ENCODE measurements around the gene RBM28.

The RBM28 gene

DNA sequence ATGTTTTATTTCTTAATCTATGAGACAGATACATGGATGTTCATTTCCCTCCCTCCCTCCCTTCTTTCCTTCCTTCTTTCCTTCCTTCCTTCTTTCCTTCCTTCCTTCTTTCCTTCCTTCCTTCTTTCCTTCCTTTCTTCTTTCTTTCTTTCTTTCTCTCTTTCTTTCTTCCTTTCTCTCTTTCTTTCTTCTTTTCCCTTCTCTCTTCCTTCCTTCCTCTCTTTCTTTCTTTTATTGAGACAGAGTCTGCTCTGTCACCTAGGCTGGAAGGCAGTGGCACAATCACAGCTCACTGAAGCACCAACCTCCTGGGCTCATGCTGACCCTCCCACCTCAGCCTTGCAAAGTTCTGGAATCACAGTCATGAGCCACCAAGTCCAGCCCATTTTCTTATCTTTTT lies 23.3 kb upstream of the RBM28 start:
- DNase-seq, result no peak

DNA sequence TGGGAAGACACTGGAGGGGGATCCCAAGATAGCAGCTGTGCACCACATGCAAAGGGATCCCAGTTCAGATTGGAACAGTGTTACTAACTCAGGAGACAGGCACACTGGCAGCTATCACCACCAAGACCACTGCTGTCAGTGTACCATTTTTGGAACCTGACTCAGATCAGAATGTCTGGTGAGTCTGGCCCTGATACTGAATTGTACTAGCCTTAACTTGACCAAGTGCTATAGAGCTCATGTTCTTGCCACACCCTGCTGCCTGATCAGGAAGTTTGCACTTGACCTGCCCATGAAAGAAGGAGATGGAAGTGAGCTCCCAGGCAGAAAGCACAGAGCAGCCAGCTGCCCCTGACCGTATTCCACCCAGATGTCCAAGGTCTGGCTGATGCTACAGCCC lies 22.6 kb upstream of the RBM28 start:
- no peak for DNase-seq

DNA sequence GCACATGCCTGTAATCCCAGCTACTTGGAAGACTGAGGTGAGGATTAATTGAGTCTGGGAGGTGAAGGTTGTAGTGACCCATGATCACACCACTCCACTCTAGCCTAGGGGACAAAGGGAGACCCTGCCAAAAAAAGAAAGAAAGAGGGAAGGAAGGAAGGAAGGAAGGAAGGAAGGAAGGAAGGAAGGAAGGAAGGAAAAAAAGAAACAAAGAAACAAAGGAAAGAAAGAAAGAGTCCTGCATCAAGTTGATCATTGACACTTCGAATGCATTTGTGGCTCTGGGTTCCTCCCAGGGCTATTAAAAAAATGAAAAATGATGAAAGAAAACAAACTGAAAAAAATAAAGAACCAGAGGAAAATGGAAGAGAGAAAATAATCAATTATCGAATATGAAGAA lies 21.7 kb upstream of the RBM28 start:
- DNase-seq, result no peak

DNA sequence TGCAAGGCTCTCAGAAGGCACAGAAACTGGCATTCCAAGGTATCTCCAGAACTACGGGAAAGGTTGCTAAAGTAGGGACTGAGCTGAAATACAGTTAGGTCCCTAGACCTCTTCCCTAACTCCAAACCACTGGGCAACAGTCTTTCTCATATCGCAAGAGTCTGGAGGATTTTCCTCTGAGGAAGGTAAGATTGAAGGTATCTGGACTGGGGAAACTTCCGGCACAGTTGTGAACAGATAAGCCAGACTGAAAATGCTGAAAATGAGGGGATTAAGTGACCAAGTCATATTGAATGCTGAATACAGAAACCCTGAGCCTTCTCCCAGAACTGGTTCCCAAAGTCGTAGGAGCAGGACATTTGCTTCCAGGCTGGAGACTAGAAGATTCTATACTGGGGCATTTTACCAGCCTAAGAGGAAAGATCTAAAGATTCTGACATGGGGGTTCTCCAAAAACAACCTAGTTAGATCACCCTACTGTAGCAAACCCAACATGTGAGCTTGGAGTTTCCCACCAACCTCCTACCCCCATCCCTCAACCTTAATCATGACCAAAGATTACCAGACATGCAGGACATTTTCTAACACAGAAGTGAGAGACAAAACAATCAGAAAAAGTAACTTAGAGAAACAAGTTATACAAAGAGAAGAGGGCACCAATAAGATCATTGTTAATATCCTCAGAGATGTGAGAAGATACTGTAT lies 20.6 kb upstream of the RBM28 start:
- DNase-seq, result no peak

DNA sequence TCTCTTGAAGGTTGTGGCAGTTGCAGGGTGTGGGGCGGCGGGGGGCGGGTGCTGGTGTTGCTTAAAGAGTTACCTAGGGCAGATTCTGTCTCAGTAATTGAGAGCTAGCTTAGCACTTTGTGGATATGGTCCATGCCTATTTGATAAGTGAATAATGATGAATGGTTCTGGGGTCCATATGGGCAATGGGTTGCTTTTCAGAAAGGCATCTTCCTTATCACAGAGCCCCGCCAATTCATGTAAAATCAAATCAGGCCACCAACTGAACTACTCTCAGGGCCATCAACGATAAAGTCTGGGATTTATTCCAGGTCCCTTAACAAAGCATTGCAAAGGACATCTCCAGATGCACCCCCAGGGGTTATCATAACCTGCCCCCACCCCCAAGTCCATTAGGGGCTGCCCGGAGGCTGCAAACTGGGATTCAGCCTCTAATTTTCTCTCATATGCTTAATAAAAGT lies 19.6 kb upstream of the RBM28 start:
- DNase-seq, result no peak

DNA sequence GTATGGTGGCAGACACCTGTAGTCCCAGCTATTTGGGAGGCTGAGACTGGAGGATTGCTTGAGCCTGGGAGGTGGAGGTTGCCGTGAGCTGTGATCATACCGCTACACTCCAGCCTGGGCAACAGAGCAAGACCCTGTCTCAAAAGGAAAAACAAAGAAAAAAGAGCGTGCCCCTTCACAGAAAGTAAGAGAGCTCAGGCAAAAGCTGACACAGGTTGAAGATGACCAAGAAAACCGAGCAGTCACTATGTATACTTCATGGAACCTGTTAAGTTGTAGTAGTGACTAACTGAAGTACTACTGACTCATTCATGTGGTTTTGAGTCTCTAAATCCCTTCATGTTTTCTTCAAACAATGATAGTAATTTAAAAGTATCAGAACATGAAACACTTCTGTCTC lies 19.0 kb upstream of the RBM28 start:
- no peak for DNase-seq

DNA sequence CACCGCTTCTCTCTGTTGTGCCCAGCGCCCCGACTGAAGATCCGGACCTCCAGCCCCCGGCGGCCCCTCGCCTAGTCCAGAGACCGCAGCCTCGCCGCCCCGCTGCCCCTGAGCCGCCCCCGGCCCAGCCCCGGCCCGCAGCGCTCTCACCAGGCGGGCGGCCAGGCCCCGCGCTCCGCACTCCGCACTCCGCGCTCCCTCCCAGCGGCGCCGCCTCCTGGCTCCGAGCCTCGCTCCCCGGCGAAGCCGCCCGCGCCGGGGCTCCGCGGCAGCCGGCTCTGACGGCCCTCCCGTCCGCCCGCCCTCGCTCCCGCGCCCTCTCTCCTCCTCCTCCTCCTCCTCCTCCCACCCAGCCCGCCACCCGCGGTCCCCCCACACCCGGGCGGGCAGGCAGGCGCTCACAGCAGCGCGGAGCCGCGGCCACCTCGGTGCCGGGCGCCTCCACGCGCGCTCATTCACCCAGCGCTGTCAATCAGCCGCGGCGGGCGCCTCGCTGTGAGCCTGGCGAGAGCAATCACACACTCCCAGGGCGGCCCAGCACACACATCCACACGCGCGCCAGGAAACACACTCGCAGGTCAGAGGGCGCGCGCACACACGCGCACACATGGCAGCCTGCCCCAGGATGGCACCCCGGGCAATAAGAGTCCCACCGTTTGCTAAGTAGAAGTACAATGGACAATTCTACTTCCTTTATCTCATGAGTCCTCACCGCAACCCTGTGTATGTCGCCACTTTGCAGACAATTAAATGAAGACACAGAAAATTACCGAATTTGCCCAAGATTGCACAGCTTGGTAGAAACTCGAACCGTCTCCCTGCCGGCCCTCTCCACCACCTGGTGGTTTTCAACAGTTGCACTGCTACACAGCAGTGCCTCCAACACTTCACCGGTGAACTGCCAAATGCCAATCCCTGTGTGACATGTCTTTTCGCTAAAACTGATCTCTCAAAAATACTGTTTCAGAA lies 18.0 kb upstream of the RBM28 start, which contains the start of gene PRRT4:
Gene PRRT4, minus strand, starts transcription at position 280 of the 969 bp plus-strand sequence.
- peak; percentile 54 for DNase-seq

DNA sequence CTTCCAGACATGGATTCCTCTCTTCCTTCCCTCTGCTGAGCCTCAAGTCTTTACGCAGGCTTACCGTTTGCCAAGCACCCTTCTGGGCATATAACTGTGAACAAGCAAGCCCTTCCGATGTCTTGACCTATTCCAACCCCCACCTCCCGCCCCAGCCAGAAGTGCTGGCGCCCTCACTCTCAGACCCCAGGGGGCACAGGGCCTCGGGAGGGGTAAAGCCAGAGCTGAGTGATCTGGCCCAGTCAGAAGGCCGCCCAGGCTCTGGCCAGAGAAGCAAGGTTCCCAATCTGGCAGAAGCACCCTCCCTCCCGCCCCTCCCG lies 16.6 kb upstream of the RBM28 start:
- DNase-seq, result no peak

DNA sequence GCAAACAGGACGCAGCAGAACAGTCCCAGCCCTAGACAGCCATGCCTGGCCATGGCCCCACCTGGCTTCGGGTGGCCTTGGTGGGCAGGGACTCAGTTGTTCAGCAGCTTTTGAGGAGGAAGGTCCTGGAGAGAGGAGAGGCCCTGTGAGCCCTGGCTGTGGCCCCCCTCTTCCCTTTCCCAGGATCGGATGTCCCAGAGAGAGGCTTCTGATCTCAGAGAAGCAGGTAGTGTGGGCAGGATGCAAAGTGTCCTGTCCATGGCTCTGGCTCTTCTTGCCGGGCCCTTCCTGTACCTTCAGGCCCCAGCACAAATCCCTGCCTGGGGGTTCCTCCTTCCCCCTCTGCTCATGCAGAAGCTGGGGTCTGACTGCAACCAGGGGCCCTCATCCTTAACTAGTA lies 16.2 kb upstream of the RBM28 start:
- DNase-seq, result no peak

DNA sequence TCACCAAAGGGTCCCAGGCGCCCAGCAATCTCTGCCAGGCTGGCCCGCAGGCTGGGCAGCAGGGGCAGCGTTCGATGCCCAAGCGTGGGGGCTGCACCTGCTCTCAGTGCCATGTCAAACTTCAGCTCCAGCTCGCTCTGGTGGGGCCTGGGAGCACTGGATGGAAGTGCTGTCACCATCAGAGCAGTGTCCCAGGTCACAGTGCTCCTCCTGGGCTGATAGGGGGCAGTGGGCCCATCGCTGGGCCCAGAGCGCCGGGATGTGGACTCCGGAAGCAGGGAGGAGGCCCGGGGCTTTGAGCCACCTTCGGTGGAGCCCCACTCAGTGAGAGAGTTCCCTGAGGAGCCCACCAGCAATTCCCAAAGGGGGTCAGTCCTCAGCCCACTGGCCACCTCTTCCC lies 15.6 kb upstream of the RBM28 start:
- no peak for DNase-seq

DNA sequence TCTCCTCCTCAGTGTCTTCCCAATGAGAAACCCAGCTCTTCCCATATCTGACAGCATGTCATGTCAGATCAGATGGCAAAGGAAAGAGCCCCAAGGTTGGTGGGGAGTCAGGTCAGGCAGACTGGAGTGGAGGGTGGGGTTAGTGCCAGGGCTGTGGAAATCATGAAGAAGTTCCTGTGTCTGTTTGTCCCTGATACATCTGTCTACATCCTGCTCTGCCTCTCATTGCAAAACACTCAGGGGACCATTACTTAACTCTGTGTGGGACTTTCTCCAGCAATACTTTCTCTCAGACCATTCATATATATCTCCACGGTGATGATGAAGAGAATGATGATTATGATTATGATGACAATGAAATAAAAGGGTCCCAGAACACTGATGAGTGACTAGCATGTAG lies 14.5 kb upstream of the RBM28 start:
- no peak for DNase-seq

DNA sequence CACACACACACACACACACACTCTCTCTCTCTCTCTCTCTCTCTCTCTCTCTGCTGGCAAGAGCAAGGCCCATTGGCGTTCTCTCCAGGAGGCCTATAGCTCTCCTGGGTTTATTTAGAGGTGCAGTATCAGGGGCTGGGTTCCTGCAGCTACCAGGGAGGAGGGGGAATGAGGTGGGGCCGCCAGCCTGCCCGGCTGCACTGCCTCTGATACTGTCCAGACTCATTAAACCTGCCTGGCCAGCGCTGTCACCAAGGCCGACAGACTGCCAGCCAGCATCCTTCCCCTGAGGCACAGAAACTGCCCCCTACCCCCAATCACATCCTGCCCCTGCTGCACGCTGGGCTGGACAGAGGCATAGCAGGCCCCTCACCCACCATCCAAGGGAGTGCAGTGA lies 13.5 kb upstream of the RBM28 start:
- DNase-seq, result no peak

DNA sequence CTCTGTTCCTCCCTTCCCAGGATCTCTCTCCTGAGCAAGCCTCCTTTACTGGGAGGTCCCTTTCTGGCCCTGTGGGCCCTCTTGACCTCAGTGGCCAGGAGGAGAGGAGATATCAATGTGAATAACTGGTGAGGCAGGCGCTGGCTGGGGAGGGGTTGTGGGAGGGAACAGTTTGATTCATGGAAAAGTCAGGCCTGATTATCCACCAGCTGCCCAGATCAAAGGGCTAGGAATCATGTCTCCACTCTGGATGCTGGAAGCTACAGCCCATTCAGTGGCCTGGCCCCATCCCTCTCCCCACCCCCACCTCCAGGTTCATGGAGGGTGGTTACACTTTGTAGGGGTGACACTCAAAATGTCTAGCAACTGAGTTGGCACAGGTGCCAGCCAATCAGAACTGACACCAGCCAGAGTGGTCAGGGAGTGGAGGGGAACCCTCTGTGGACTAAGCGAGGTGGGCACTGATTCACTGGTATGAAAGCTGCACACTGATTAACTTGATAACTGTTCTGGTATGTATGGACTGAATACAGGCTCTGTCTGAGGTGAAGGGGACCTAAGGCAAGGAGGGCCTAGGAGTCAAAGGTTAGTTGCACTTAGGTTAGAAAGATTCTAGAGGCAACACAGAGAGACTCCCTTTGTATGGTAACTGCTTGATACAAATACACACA lies 13.0 kb upstream of the RBM28 start:
- no peak for DNase-seq

DNA sequence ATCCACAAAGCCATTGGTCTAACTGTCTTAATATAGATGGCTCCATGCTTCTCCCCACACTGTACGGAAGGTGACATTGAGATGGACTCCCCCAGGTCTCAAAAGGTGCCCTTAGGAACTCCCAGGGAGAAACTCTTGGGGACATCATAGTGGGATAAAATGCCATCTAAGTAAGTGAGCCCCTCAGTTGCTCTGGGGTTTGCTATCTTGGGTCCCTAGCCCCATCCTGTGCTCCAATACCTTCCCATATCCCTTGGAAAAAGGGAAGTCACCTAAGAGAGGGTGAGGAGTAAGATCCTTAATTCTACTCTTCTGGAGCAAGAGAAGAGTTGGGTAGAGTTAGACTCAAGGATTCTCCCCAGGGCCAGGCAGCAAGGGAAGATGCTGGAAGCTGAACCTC lies 9.9 kb upstream of the RBM28 start:
- DNase-seq, result no peak

DNA sequence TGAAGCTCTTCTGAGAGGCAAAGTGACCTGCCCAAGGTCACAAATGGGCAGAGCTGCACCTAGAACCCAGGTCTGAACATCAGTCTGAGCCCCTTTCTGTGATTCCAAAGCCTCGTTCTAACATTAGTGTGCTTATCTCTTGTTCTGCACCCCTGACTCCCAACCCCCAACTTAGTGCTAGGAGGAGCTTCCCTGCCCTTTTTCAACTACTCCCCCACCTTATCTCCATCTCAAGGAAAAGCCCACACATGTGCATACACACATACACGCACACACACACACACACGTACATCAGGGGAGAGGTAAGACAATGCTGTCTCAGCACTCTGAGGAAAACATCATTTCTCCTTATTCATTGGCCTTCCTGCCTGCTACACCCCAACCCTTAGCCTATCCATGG lies 9.5 kb upstream of the RBM28 start:
- DNase-seq, result no peak

DNA sequence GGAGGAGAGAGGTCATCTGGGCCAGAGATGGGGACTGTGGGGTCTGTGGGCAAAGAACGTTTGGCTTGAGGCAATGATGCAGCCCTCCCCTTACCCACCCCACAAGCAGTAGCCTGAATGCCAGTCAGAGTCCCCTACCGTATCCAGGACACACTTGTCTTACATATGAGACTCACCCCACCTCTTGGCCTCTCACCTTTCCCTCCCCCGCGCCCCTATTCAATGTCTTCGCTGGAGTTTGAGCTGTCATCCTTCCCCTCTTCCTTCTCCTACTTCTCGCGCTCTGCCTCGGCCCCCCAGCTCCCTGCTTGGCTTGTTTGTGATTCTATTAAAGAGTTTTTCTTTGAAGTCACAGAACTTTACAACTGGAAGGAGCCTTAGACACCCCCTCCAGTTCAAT lies 8.9 kb upstream of the RBM28 start:
- DNase-seq, result no peak

DNA sequence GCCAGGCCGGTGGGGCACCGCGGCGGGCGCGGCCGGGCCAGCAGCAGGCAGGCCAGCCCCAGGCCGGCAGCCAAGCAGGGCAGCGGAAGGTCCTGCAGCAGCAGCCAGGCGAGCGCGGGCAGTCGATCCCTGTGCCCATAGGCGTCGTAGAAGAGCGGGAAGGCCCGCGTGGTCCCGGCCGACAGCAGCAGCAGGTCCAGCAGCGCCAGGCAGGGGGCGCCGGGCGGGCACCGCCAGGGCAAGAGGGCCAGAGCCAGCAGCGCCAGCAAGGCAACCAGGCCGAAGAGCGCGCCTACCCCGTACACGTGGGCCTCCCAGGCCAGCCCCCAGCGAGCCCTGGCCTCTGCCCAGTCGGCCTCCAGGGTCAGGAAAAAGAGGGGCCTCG lies 8.4 kb upstream of the RBM28 start:
- DNase-seq, result peak; percentile 60

DNA sequence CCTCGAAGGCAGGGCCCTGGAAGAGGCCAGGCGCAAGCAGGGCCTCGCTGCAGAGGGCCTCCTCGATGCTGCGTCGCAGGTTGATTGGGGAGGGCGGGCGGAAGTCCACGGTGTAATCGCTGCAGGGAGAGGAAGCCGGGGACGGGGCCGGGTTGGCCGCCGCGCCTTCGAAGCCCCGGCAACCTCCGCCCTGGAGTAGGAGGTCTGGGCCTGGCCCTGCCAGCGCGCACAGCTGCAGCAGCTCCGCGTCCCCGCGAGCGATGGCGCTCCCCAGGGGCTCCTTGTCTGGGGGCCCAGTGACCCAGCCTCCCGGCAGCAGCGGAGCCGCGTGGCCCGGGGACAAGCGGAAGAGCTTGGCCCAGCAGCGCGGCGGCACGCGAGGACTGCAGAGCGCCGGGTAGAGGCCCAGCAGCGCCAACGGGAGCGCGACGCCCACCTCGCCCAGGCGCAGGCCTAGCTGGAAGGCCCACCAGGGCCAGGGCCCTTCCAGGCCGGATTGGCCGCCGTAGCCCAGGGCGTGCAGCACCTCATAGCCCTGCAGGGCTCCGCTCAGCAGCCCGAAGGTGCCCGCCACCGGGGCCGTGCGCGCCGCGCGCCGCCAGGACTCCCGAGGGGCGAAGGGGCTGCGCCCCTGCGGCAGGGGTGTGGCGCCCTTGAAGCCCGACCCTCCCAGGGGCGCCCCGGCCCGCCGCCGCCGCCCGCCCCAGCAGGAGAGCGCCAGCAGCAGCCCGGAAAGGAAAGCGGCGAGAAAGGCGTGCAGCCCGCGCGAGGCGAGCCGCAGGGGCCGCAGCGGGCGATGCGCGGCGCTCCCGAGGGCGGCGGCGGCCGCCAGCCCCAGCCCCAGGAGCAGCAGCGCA lies 7.8 kb upstream of the RBM28 start:
- no peak for DNase-seq

DNA sequence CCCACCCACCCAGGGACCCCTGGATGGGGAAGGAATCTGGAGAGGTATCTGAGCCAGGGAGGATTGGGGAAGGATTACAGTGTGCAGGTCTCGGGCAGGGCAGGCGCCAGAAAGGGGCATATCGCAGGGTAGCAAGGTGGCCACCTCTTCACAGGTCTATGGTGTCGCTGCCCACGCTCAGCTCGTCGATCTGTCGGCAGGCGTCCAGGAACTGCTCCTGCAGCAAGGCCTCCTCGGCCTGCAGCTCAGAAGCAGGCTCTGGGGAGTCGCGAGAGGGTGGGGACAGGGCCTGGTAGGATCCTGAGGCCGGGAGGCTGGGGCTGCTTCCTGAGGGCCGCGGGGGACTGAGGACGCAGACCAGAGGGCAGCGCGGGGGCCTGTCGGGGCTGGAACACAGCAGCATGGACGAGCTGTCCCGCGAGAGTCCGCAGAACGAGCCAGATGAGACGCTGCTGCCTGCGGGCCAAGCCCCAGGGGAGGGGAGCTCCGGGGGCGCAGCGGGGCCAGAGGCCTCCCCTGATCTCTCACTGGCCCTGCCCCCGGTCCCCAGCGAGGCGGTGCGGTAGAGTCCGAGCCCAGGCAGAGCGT lies 7.1 kb upstream of the RBM28 start:
- DNase-seq, result no peak

DNA sequence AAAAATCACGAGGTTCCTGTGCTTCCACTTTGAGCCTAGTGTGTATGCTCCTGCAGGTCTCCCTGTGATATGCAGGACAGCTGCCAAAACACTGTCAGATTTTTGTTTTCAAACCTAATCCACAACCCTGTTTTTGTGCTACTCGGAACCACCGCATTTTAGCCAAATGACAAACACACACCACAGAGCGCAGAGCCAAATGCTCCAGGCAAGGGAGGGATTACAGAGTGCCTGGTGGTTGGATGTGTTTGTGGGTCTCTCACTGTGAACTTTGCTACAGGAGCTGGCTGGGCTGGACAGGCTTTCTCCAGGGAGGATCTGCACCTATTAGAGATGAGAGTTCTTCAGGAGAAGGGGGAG lies 5.7 kb upstream of the RBM28 start:
- DNase-seq, result no peak

DNA sequence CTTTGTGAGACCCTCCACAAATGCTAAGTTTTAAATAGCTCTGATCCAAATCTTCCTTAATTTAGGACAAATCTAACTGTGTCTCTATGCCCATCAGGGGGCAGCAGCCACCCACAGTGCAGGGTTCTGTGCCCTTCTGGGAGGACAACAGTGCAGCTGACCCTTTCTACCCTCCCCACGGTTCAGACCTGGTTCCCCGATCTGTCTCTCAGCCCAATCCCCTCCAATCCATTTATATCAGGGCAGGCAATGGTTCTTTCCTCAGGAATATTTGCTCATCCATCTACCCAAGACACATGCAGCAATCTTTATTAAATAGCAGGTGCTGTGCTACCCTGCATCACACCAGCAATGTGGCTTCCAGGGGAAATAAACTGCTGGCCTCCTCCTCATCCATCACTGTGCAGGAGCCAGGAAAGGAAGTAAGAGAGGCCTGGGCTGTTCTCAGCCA lies 4.0 kb upstream of the RBM28 start:
- peak; percentile 78 for DNase-seq

DNA sequence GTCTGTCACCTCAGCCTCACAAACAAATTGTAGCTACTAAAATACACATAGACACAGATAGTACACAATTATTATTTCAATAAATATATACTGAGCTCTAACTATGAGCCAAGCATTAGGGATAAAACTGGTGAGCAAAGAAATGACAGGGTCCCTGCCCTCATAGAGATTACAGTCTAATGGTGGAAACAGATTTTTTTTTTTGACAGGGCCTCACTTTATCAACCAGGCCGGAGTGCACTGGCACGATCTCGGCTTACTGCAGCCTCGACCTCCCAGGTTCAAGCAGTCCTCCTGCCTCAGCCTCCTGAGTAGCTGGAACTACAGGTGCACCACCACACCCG lies 695 bp upstream of the RBM28 start:
- no peak for DNase-seq

DNA sequence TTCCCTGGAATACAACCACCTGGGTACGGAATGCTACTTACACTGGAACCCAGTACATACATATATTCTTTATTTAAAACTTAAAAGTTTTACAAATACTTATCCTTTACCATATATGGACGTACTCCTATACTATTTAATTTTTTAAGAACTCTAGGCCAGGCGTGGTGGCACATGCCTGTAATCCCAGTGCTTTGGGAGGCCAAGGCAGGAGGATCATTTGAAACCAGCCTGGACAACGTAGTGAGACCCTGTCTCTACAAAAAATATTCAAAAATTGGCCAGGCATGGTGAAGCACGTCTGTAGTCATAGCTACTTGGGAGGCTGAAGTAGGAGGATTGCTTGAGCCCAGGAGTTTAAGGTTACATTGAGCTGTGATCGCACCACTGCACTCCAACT lies 2.0 kb downstream of the RBM28 start:
- DNase-seq, result no peak
